Ishikawa (cell line): ENCODE data around the gene BLMH.

Experiments
- CEBPB ChIP-seq: IDR thresholded peaks from 2 replicates; pipeline ENCODE4 v1.6.1; 2012
- CREB1 ChIP-seq: IDR thresholded peaks from 2 replicates; pipeline ENCODE4 v1.6.1; 2012; ENCODE audit warnings: low read depth
- EGR1 ChIP-seq: IDR thresholded peaks from 2 replicates; pipeline ENCODE4 v1.6.1; 2012
- EP300 ChIP-seq: IDR thresholded peaks from 2 replicates; pipeline ENCODE4 v1.6.1; 2012; ENCODE audit warnings: borderline replicate concordance
- FOXM1 ChIP-seq: IDR thresholded peaks from 2 replicates; pipeline ENCODE4 v1.6.1; 2012; ENCODE audit warnings: low read depth, borderline replicate concordance
- NFIC ChIP-seq: IDR thresholded peaks from 2 replicates; pipeline ENCODE4 v1.6.1; 2012
- RAD21 ChIP-seq: IDR thresholded peaks from 2 replicates; pipeline ENCODE4 v1.6.1; 2012; ENCODE audit warnings: low read depth
- TAF1 ChIP-seq: IDR thresholded peaks from 2 replicates; pipeline ENCODE4 v1.6.1; 2012; ENCODE audit warnings: low read depth, mild to moderate bottlenecking
- TCF12 ChIP-seq: IDR thresholded peaks from 2 replicates; pipeline ENCODE4 v1.6.1; 2012; ENCODE audit warnings: low read depth
- TEAD4 ChIP-seq: IDR thresholded peaks from 2 replicates; pipeline ENCODE4 v1.6.1; 2012
- YY1 ChIP-seq: IDR thresholded peaks from 2 replicates; pipeline ENCODE4 v1.6.1; 2012; ENCODE audit warnings: low read depth
- ZBTB7A ChIP-seq: IDR thresholded peaks from 2 replicates; pipeline ENCODE4 v1.6.1; 2012; ENCODE audit warnings: low read depth
- TF ChIP-seq, protein P1 (sequence below): IDR thresholded peaks from 2 replicates; pipeline ENCODE4 v1.6.1; 2012
- TF ChIP-seq, protein P2 (sequence below): IDR thresholded peaks from 2 replicates; pipeline ENCODE4 v1.6.1; 2012; ENCODE audit warnings: low read depth, mild to moderate bottlenecking
- TF ChIP-seq, protein P3 (sequence below): IDR thresholded peaks from 2 replicates; pipeline ENCODE4 v1.6.1; 2012

BLMH gene

DNA sequence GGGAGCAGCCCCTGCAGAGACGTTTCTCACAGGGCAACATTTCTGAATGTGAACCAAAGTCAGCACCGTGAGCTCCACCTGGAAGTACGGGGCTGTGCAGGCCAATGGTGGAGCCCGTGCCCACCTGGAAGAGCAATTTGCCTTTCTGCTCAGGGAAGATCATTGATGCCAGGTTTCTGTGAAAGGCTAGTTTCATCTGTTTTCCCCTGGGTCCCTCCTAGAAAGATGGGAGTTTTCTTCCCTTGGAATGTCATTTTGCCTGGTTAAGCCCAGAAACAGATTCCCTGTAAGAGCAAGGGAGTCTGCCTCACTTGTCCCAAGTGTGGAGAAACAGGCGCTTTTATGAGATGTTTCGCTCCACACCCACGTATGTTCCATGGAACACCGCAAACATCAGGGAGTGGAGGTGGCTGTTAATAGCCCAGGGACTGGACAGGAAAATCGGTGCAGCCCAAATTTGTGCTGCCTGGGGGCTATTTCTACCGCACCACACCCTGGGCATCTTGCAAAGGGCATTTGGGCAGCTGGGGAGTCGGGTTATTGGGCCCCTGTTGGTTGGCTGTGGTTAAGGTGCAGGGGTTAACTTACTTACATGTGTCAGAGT, 58.8 kb downstream of the BLMH start:
- no peak for TF ChIP-seq CEBPB
- no peak for TF ChIP-seq EP300
- no peak for TF ChIP-seq FOXM1
- TF ChIP-seq, protein P1, sequence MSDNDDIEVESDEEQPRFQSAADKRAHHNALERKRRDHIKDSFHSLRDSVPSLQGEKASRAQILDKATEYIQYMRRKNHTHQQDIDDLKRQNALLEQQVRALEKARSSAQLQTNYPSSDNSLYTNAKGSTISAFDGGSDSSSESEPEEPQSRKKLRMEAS: no peak
- TF ChIP-seq EGR1: no peak
- TF ChIP-seq RAD21: no peak
- no peak for TF ChIP-seq NFIC
- no peak for TF ChIP-seq CREB1
- TF ChIP-seq ZBTB7A: no peak

DNA sequence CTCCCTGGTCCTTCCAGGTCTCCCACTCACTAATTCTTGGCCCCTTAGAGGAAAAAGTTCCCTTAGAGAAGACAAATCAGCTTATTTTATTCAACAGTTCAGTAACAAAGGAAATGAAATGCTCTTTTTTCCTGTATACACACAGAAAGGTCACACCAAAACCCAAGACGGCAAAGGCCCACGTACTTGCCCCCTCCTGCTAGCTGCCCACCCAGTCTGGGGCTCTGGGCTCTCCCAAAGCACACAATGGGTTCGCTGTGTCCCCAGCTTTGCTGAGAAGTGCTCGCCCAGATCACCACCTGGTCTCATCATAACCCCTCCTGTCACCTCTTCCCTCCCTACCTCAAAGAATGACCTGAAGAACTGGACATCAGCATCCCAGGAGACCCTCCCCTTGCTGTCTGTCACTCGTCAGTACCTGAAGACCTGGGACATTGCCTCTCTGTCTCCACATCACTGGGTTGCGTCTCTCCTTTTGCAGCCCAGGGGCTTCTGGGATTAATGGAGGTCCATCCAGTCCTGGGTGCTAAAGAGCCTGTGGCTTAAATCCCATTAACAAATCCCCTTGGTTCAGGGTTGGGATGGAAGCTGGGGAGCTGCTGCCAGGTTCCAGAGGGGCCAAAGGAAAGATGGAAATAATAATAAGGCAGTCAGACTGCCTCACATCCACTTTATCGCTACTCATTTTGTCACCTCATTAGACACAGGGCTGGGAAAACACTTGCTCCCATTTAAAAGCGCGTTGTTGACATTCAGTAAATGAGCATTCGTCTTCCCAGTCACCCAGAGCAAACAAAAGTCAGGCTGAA, 59.5 kb downstream of the BLMH start:
- TF ChIP-seq FOXM1 (no peak), NFIC (no peak)
- TF ChIP-seq, protein P2, sequence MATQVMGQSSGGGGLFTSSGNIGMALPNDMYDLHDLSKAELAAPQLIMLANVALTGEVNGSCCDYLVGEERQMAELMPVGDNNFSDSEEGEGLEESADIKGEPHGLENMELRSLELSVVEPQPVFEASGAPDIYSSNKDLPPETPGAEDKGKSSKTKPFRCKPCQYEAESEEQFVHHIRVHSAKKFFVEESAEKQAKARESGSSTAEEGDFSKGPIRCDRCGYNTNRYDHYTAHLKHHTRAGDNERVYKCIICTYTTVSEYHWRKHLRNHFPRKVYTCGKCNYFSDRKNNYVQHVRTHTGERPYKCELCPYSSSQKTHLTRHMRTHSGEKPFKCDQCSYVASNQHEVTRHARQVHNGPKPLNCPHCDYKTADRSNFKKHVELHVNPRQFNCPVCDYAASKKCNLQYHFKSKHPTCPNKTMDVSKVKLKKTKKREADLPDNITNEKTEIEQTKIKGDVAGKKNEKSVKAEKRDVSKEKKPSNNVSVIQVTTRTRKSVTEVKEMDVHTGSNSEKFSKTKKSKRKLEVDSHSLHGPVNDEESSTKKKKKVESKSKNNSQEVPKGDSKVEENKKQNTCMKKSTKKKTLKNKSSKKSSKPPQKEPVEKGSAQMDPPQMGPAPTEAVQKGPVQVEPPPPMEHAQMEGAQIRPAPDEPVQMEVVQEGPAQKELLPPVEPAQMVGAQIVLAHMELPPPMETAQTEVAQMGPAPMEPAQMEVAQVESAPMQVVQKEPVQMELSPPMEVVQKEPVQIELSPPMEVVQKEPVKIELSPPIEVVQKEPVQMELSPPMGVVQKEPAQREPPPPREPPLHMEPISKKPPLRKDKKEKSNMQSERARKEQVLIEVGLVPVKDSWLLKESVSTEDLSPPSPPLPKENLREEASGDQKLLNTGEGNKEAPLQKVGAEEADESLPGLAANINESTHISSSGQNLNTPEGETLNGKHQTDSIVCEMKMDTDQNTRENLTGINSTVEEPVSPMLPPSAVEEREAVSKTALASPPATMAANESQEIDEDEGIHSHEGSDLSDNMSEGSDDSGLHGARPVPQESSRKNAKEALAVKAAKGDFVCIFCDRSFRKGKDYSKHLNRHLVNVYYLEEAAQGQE: no peak

DNA sequence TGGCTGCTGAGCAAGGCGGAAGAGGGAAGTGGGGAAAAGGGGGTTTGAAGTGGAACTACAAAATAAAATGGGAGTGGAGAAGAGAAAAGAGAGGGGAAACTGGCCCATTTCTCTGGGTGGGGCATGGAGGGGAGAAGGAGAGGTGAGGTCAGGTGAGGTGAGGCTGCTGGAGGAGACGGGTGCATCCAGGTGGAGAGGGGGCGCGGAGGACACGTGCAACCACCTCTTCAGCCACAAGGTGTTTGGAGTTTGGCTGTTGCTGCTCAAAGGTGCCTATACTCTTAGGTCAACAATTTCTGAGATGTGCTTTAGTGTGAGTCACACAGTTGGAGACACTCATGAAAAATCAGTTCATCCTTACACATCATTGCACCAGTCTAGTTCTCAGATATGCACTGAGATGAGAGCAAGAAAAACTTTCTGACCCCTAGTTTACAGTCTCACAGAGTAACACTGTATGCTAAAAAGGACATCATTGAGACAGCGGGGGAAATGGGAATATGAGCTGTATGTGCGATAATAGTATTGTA, 61.1 kb downstream of the BLMH start:
- TF ChIP-seq, protein P2: no peak
- TF ChIP-seq EGR1: no peak
- TF ChIP-seq RAD21: no peak
- TF ChIP-seq, protein P1: no peak

DNA sequence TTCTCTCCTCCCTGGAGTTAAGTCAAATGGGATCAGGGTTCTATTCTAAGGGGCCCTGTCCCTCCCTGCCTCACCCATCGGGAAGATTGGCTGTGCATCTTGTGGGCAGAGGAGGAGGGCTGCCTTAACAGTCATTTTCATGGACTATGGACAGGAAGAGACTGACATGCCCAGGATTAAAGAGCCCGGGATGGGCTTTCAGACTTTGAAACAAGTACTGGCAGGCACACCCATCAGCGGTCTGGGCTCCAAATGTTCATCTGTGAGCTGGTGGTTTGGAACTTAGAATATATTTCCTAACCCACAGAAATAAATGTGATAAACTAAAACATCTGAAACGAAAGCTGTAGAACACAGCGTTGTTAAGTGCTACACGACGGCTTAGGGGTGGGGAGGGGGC, 62.7 kb downstream of the BLMH start:
- TF ChIP-seq, protein P2: no peak
- TF ChIP-seq CEBPB (no peak), FOXM1 (no peak), CREB1 (no peak)
- TF ChIP-seq, protein P3, sequence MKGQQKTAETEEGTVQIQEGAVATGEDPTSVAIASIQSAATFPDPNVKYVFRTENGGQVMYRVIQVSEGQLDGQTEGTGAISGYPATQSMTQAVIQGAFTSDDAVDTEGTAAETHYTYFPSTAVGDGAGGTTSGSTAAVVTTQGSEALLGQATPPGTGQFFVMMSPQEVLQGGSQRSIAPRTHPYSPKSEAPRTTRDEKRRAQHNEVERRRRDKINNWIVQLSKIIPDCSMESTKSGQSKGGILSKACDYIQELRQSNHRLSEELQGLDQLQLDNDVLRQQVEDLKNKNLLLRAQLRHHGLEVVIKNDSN: no peak
- TF ChIP-seq, protein P1: no peak

DNA sequence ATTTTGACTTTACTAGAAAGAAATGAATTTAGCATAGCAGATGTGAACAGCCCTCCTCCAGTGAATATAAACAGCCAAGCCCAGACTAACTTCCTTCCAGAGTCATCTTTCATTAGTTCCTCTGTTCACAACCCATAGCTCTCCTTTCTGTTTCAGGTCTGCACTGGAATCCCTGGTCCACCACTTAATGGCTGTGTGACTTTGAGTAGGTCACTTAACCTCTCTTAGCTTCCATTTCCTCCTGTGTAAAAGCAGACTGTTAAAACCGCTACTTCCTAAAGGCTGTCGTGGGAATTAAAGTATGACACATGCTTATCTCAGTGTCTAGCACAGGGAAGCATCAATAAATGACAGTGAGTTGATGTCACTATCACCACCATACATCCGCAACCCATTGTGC, 63.7 kb downstream of the BLMH start:
- TF ChIP-seq TEAD4 (no peak), TCF12 (no peak), CEBPB (no peak), ZBTB7A (no peak), TAF1 (no peak)

DNA sequence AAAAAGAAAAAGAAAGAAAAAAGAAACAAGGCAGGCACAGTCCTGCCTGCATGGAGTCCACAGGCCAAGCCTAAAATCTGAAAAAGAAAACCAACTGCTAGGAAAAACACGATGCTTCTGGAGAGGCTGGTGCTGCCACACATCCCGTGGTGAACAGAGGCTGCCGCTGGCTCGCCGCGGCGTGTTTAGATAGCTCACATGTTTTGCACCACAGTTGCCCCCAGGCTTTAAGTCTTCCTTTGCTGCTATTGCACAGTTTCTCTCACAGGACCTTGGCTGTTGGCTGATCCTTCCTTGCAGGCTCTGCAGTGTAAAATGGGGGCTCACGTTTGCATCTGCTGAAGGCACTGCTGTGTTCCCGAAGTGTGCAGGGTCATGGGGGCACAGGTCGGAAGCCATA, 64.9 kb downstream of the BLMH start:
- TF ChIP-seq CEBPB: no peak
- no peak for TF ChIP-seq TAF1
- no peak for TF ChIP-seq TEAD4
- no peak for TF ChIP-seq YY1
- TF ChIP-seq, protein P1: no peak
- TF ChIP-seq EP300: no peak
- no peak for TF ChIP-seq CREB1
- TF ChIP-seq TCF12: no peak
- TF ChIP-seq RAD21: no peak
- TF ChIP-seq, protein P3: no peak
- no peak for TF ChIP-seq NFIC
- no peak for TF ChIP-seq ZBTB7A
- no peak for TF ChIP-seq FOXM1
- TF ChIP-seq, protein P2: no peak
- no peak for TF ChIP-seq EGR1
